Measurements from ENCODE around the gene XIRP2. TPM values are rescaled to one million over a fixed set of nuclear protein-coding genes. Genes with fewer than 3 reads are reported as not detected.

XIRP2 gene
- total RNA-seq, 2 donors from 2014 or later, result 42.8 to 43.7 TPM

GRCh38 chr2:166994588-166995336, 106.5 kb downstream of the XIRP2 start:
- no peak for DNase-seq (ENCODE audit: low spot score)
- Histone ChIP-seq H3K27me3 (no peaks in the 10 kb centered on the region), H3K4me3 (no peak overlapping the region), H3K4me1 (no peaks in the 10 kb centered on the region), H3K27ac (no peak overlapping the region), H3K9me3 (no peaks in the 10 kb centered on the region), H3K36me3 (no peaks in the 10 kb centered on the region)
- TF ChIP-seq CTCF (IDR thresholded peaks at IDR 0.05), result no peak

- H3K9me3 ChIP-seq, result no peaks in the 10 kb centered on the region
- H3K36me3 ChIP-seq, result no peaks in the 10 kb centered on the region
- no peak overlapping the region for H3K27ac ChIP-seq
- H3K4me1 ChIP-seq, result no peaks in the 10 kb centered on the region
- no peaks in the 10 kb centered on the region for H3K27me3 ChIP-seq
- no peak for TF ChIP-seq CTCF (IDR thresholded peaks at IDR 0.05)
- no peak overlapping the region for H3K4me3 ChIP-seq
- no peak for DNase-seq (ENCODE audit: low spot score)
These were observed 108.2 kb downstream of the XIRP2 start for GRCh38 chr2:166996465-166996864.

- DNase-seq (ENCODE audit: low spot score), result no peak
- Histone ChIP-seq H3K4me1 (no peaks in the 10 kb centered on the region), H3K27ac (no peak overlapping the region), H3K9me3 (no peaks in the 10 kb centered on the region), H3K36me3 (no peaks in the 10 kb centered on the region), H3K27me3 (no peaks in the 10 kb centered on the region), H3K4me3 (no peak overlapping the region)
- no peak for TF ChIP-seq CTCF (IDR thresholded peaks at IDR 0.05)
These were observed 112.9 kb downstream of the XIRP2 start for GRCh38 chr2:167001165-167001564.

- TF ChIP-seq CTCF (IDR thresholded peaks at IDR 0.05), result no peak
- H3K36me3 ChIP-seq, result no peaks in the 10 kb centered on the region
- H3K27me3 ChIP-seq, result no peaks in the 10 kb centered on the region
- no peaks in the 10 kb centered on the region for H3K4me1 ChIP-seq
- DNase-seq (ENCODE audit: low spot score), result no peak
- H3K27ac ChIP-seq, result no peak overlapping the region
- no peaks in the 10 kb centered on the region for H3K9me3 ChIP-seq
- no peak overlapping the region for H3K4me3 ChIP-seq
These were observed 116.8 kb downstream of the XIRP2 start for GRCh38 chr2:167005096-167005495.

- Histone ChIP-seq H3K4me1 (no peaks in the 10 kb centered on the region), H3K4me3 (no peak overlapping the region), H3K27me3 (no peaks in the 10 kb centered on the region), H3K9me3 (no peaks in the 10 kb centered on the region), H3K27ac (no peak overlapping the region), H3K36me3 (no peaks in the 10 kb centered on the region)
- no peak for TF ChIP-seq CTCF (IDR thresholded peaks at IDR 0.05)
- no peak for DNase-seq (ENCODE audit: low spot score)
These were observed 124.9 kb downstream of the XIRP2 start for GRCh38 chr2:167013227-167013626.

GRCh38 chr2:167015806-167016205, 127.5 kb downstream of the XIRP2 start:
- H3K4me3 ChIP-seq, result no peak overlapping the region
- H3K36me3 ChIP-seq, result no peaks in the 10 kb centered on the region
- no peak for DNase-seq (ENCODE audit: low spot score)
- no peaks in the 10 kb centered on the region for H3K9me3 ChIP-seq
- no peak overlapping the region for H3K27ac ChIP-seq
- no peaks in the 10 kb centered on the region for H3K27me3 ChIP-seq
- TF ChIP-seq CTCF (IDR thresholded peaks at IDR 0.05), result no peak
- no peaks in the 10 kb centered on the region for H3K4me1 ChIP-seq
